Measurements from ENCODE around the gene ACAP3. TPM values are rescaled to one million over a fixed set of nuclear protein-coding genes. Genes with fewer than 3 reads are reported as not detected.

Gene ACAP3
- total RNA-seq, 4 donors from 2014 or later, result 78.1 to 156 (median 110) TPM

DNA sequence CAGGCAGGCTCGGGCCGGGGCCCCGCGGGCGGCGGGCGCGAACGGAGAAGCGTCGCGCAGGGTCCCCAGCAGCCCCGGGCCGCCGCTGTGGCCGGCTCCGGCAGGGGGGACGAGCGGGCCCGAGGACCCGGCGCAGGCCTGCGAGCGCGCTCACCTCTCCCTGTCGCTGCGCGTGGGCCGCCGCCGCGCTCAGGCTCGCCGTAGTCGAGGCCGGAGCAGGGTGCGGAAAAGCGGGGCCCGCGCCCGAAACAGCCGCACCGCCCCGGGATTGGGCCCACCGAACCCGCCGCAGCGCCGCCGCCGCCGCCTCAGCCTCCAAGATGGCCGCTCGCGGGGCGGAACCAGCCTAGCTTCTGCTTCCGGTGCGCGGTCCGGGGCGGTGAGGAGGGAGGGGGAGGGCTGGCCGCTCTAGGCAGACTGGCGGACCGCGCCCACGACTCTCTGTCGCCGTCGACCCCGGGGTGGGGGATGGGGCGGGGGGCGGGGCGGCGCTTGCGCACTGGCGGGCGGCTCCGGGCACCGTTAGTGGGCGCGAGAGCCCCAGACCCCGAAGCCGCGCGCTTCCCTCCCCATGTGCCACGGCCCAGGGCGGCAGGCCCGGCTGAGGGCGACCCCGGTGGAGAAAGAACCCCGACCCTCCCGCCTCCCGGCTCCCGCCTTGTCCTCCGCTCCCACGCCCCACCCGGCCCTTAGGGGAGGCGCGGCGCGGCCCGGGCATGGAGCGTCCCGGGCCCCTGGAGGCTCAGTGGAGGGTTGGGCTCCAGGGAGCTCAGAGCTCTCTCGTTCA, 34.0 kb downstream of the ACAP3 start, which contains the start of gene UBE2J2:
UBE2J2 (minus strand) TSS at position 343 of the 787 bp plus-strand sequence. CDS start 5,862 bp downstream, outside the sequence.
- H3K36me3 ChIP-seq, result peaks cover 0 to 2% (median 0%) of the 10 kb centered on the region in 3 donors
- DNase-seq, result peak; percentile 91 to 97 (median 96)
- H3K9me3 ChIP-seq, result no peaks in the 10 kb centered on the region
- peak within 1 kb of the TSS; percentile 83 to 91 (median 86) for H3K27ac ChIP-seq
- TF ChIP-seq, protein P1, sequence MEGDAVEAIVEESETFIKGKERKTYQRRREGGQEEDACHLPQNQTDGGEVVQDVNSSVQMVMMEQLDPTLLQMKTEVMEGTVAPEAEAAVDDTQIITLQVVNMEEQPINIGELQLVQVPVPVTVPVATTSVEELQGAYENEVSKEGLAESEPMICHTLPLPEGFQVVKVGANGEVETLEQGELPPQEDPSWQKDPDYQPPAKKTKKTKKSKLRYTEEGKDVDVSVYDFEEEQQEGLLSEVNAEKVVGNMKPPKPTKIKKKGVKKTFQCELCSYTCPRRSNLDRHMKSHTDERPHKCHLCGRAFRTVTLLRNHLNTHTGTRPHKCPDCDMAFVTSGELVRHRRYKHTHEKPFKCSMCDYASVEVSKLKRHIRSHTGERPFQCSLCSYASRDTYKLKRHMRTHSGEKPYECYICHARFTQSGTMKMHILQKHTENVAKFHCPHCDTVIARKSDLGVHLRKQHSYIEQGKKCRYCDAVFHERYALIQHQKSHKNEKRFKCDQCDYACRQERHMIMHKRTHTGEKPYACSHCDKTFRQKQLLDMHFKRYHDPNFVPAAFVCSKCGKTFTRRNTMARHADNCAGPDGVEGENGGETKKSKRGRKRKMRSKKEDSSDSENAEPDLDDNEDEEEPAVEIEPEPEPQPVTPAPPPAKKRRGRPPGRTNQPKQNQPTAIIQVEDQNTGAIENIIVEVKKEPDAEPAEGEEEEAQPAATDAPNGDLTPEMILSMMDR (IDR thresholded peaks at IDR 0.05), result no peak
- TF ChIP-seq POLR2A (IDR thresholded peaks at IDR 0.05), result peak; percentile 7 to 72
- peaks cover 5 to 48% (median 28%) of the 10 kb centered on the region in 4 donors for H3K4me1 ChIP-seq
- H3K27me3 ChIP-seq, result no peaks in the 10 kb centered on the region
- peak within 1 kb of the TSS; percentile 85 to 97 (median 94) for H3K4me3 ChIP-seq

DNA sequence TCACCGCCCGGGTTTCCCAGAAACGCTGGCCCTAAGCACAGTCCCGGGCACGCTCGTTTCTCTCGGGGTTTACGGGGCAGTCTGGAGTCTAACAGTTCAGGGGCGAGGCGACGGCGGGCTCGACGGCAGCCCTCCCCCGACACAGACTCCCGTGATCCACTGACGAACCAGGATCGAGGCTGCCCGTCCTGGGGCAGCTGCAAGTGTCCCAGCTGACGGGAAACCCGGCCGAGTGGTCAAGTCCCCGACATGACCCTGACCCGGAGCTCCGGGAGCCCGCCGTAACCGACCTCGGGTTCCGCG, 34.6 kb downstream of the ACAP3 start:
- Histone ChIP-seq H3K4me1 (peaks cover 5 to 42% (median 28%) of the 10 kb centered on the region in 4 donors), H3K27ac (peak overlapping the region; percentile 83 to 91 (median 86)), H3K4me3 (peak overlapping the region; percentile 85 to 97 (median 94)), H3K27me3 (no peaks in the 10 kb centered on the region), H3K9me3 (no peaks in the 10 kb centered on the region), H3K36me3 (peaks cover 0 to 8% (median 0%) of the 10 kb centered on the region in 3 donors)
- no peak for TF ChIP-seq POLR2A (IDR thresholded peaks at IDR 0.05)
- TF ChIP-seq, protein P1 (IDR thresholded peaks at IDR 0.05), result no peak
- DNase-seq, result no peak

DNA sequence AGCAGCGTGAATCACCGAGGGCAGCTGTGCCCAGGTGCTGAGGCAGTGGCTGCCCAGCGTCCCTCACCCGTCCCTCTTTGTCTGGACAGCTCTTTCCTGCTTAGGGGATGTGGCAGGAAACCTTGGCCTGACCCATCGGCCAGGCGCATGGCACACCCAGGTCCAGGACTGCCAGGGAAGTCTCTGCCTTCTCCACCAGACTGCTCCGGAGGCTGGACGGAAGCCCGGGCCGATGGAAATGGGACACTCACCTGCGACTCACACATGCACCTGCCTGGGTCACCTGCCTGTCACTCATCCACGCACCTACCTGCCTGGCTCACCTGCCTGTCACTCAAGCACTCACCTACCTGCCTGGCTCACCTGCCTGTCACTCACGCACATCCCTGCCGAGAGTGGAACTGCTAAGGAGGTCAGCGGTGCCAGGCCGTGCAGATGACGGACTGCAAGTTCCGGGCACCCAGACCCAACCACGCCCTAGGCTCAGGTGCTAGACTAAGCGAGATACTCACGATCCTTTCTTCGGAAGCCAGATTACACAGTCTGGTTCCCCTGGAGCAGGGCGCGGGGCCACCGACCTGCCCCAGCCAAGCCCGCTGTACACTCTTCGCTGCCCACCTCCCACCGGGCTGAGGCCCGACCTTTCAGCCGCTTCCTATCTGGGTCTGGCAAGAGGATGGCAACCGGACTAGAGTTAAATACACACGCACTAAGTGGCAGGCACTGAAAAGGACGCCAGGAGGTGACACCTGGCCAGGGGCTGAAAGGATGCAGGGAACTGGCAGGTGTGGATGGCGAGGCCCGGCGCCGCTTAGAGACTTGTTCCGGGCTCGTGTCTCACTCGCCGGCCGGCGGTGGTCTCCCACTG, 35.2 kb downstream of the ACAP3 start:
- peak; percentile 84 to 90 for TF ChIP-seq POLR2A (IDR thresholded peaks at IDR 0.05)
- TF ChIP-seq, protein P1 (IDR thresholded peaks at IDR 0.05), result peak in 1 of 6 experiments; percentile 10
- H3K27ac ChIP-seq, result peak overlapping the region; percentile 83 to 91 (median 86)
- H3K4me1 ChIP-seq, result peaks cover 5 to 40% (median 28%) of the 10 kb centered on the region in 4 donors
- H3K4me3 ChIP-seq, result peak overlapping the region; percentile 85 to 97 (median 94)
- H3K27me3 ChIP-seq, result no peaks in the 10 kb centered on the region
- DNase-seq, result peak in 2 of 3 donors; percentile 84 to 87
- peaks cover 0 to 13% (median 0%) of the 10 kb centered on the region in 3 donors for H3K36me3 ChIP-seq
- H3K9me3 ChIP-seq, result no peaks in the 10 kb centered on the region

DNA sequence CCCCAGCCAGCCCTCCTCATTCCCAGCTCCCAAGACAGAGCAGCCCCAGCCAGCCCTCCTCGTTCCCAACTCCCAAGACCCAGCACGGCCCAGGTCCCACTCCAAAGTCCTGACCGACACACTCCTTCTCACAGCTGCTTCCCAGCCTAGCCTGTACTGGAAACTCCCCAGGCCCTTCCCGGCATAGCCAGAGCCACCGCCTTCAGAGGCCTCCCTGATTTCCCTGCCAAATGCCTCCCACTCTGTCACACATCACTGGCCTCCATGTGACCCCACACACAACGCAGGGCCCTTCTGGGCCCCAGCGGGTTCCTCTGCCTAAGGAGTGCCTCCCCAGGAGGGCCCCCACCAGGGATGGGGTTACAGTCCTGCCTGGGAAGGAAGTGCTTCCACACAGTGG, 36.9 kb downstream of the ACAP3 start:
- no peak overlapping the region for H3K27ac ChIP-seq
- TF ChIP-seq, protein P1 (IDR thresholded peaks at IDR 0.05), result no peak
- TF ChIP-seq POLR2A (IDR thresholded peaks at IDR 0.05), result no peak

DNA sequence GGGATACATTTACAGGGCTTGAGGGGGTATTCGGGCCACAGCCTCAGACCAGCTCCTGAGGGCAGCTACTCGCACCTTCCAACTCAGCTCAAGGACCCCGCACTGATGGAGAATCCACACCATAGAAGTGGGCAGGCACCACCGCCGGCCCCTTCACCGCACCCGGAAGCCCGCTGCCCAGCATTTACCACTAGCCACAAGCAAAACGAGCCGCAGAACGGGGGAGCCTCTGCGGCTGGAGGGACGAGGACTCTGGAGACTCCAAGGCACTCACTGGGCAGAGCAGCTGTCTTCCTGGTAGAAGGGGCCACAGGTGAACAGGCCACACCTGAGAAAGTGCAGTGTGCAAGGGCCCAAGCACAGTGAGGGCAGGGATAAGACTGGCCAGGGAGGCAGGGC, 39.4 kb downstream of the ACAP3 start:
- DNase-seq, result no peak
- H3K4me3 ChIP-seq, result no peak overlapping the region
- peaks cover 0 to 31% (median 26%) of the 10 kb centered on the region in 4 donors for H3K4me1 ChIP-seq
- peaks cover 0 to 55% (median 0%) of the 10 kb centered on the region in 3 donors for H3K36me3 ChIP-seq
- H3K27ac ChIP-seq, result no peak overlapping the region
- no peak for TF ChIP-seq POLR2A (IDR thresholded peaks at IDR 0.05)
- TF ChIP-seq, protein P1 (IDR thresholded peaks at IDR 0.05), result no peak
- no peaks in the 10 kb centered on the region for H3K9me3 ChIP-seq
- no peaks in the 10 kb centered on the region for H3K27me3 ChIP-seq

More for the DNA sequence above, 36.9 kb downstream of the ACAP3 start:
- H3K4me3 ChIP-seq, result no peak overlapping the region
- no peaks in the 10 kb centered on the region for H3K27me3 ChIP-seq
- H3K36me3 ChIP-seq, result peaks cover 0 to 31% (median 0%) of the 10 kb centered on the region in 3 donors
- peaks cover 5 to 40% (median 28%) of the 10 kb centered on the region in 4 donors for H3K4me1 ChIP-seq
- DNase-seq, result no peak
- H3K9me3 ChIP-seq, result no peaks in the 10 kb centered on the region

Data from Peyer's patch (tissue), 4 donors.